ENCODE measurements around the gene SIRT3.
A peak's percentile ranks its signal among the peaks of the same experiment; 100 is the strongest.
"Not testable (repeated sequence)": the region's sequence is repeated elsewhere in the genome, so short reads cannot be mapped to it uniquely, and the experiment has no call there.

Gene SIRT3

GRCh38 chr11:241634-242033, 5.5 kb upstream of the SIRT3 start:
- TF ChIP-seq CTCF (IDR thresholded peaks at IDR 0.05; ENCODE audit: insufficient read depth, low read length, poor library complexity, severe bottlenecking) (no peak), EZH2phosphoT487 (conservative IDR thresholded peaks at IDR 0.05; ENCODE audit: low read length) (no peak)
- Histone ChIP-seq H3K27me3 (ENCODE audit: low read length) (no peaks in the 10 kb centered on the region), H3K9me2 (replicated peaks; ENCODE audit: insufficient read depth, low read length) (no peaks in the 10 kb centered on the region), H3K4me3 (ENCODE audit: insufficient read depth, low read length, poor library complexity, severe bottlenecking) (no peak overlapping the region), H2AFZ (ENCODE audit: low read depth, low read length, severe bottlenecking) (no peak overlapping the region), H3K27ac (ENCODE audit: low read depth, low read length) (no peak overlapping the region), H3F3A (ENCODE audit: insufficient read depth) (peaks cover 9% of the 10 kb centered on the region), H3K4me2 (ENCODE audit: low read depth, low read length, poor library complexity, severe bottlenecking) (no peak overlapping the region), H3K9me3 (ENCODE audit: insufficient read depth, low read length) (no peaks in the 10 kb centered on the region), H3K9ac (ENCODE audit: low read length) (no peak overlapping the region), H3K36me3 (ENCODE audit: low read length) (peaks cover 33% of the 10 kb centered on the region), H4K20me1 (ENCODE audit: low read depth, low read length) (peaks cover 4% of the 10 kb centered on the region; the same call in 1 of the 2 replicates), H3K79me2 (ENCODE audit: insufficient read depth, low read length) (peaks cover 43% of the 10 kb centered on the region)

GRCh38 chr11:240315-240714, 4.2 kb upstream of the SIRT3 start:
- Histone ChIP-seq H3K9ac (ENCODE audit: low read length) (no peak overlapping the region), H3K4me2 (ENCODE audit: low read depth, low read length, poor library complexity, severe bottlenecking) (no peak overlapping the region), H4K20me1 (ENCODE audit: low read depth, low read length) (peaks cover 4% of the 10 kb centered on the region; the same call in 1 of the 2 replicates), H3K9me3 (ENCODE audit: insufficient read depth, low read length) (no peaks in the 10 kb centered on the region), H3F3A (ENCODE audit: insufficient read depth) (peaks cover 11% of the 10 kb centered on the region), H2AFZ (ENCODE audit: low read depth, low read length, severe bottlenecking) (no peak overlapping the region), H3K4me3 (ENCODE audit: insufficient read depth, low read length, poor library complexity, severe bottlenecking) (no peak overlapping the region), H3K27me3 (ENCODE audit: low read length) (no peaks in the 10 kb centered on the region), H3K36me3 (ENCODE audit: low read length) (peaks cover 25% of the 10 kb centered on the region; the same call in 1 of the 2 replicates), H3K27ac (ENCODE audit: low read depth, low read length) (no peak overlapping the region), H3K9me2 (replicated peaks; ENCODE audit: insufficient read depth, low read length) (no peaks in the 10 kb centered on the region), H3K79me2 (ENCODE audit: insufficient read depth, low read length) (peaks cover 43% of the 10 kb centered on the region)
- TF ChIP-seq EZH2phosphoT487 (conservative IDR thresholded peaks at IDR 0.05; ENCODE audit: low read length) (no peak), CTCF (IDR thresholded peaks at IDR 0.05; ENCODE audit: insufficient read depth, low read length, poor library complexity, severe bottlenecking) (no peak)

- Histone ChIP-seq H3K9ac (ENCODE audit: low read length) (peak overlapping the region; percentile 95), H3K4me2 (ENCODE audit: low read depth, low read length, poor library complexity, severe bottlenecking) (peak overlapping the region; percentile 78), H3F3A (ENCODE audit: insufficient read depth) (peaks cover 11% of the 10 kb centered on the region), H3K79me2 (ENCODE audit: insufficient read depth, low read length) (peaks cover 43% of the 10 kb centered on the region), H3K36me3 (ENCODE audit: low read length) (peaks cover 14% of the 10 kb centered on the region; the same call in 1 of the 2 replicates)
- H2AFZ ChIP-seq (ENCODE audit: low read depth, low read length, severe bottlenecking); H4K20me1 ChIP-seq (ENCODE audit: low read depth, low read length); H3K27ac ChIP-seq (ENCODE audit: low read depth, low read length); H3K27me3 ChIP-seq (ENCODE audit: low read length); H3K9me2 ChIP-seq (replicated peaks; ENCODE audit: insufficient read depth, low read length); H3K9me3 ChIP-seq (ENCODE audit: insufficient read depth, low read length); H3K4me3 ChIP-seq (ENCODE audit: insufficient read depth, low read length, poor library complexity, severe bottlenecking): not testable (repeated sequence)
Observed at GRCh38 chr11:238346-238745, 2.2 kb upstream of the SIRT3 start.

GRCh38 chr11:236774-237767, 929 bp upstream of the SIRT3 start, which contains the start of gene PSMD13:
TSS of gene PSMD13 (plus strand) at chr11:236976. CDS start at chr11:237050, 74 bp downstream.
- Histone ChIP-seq H2AFZ (ENCODE audit: low read depth, low read length, severe bottlenecking) (peak within 1 kb of the TSS; percentile 84), H4K20me1 (ENCODE audit: low read depth, low read length) (peaks cover 4% of the 10 kb centered on the region; the same call in 1 of the 2 replicates), H3K4me2 (ENCODE audit: low read depth, low read length, poor library complexity, severe bottlenecking) (peak within 1 kb of the TSS; percentile 78), H3F3A (ENCODE audit: insufficient read depth) (peaks cover 10% of the 10 kb centered on the region), H3K79me2 (ENCODE audit: insufficient read depth, low read length) (peaks cover 39% of the 10 kb centered on the region), H3K27ac (ENCODE audit: low read depth, low read length) (peak within 1 kb of the TSS; percentile 85), H3K4me3 (ENCODE audit: insufficient read depth, low read length, poor library complexity, severe bottlenecking) (peak within 1 kb of the TSS; percentile 94), H3K9me3 (ENCODE audit: insufficient read depth, low read length) (no peaks in the 10 kb centered on the region), H3K9ac (ENCODE audit: low read length) (peak within 1 kb of the TSS; percentile 95), H3K27me3 (ENCODE audit: low read length) (no peaks in the 10 kb centered on the region), H3K36me3 (ENCODE audit: low read length) (peaks cover 5% of the 10 kb centered on the region; the same call in 1 of the 2 replicates), H3K9me2 (replicated peaks; ENCODE audit: insufficient read depth, low read length) (no peaks in the 10 kb centered on the region)
- TF ChIP-seq EZH2phosphoT487 (conservative IDR thresholded peaks at IDR 0.05; ENCODE audit: low read length) (no peak), CTCF (IDR thresholded peaks at IDR 0.05; ENCODE audit: insufficient read depth, low read length, poor library complexity, severe bottlenecking) (no peak)

All from SU-DHL-6 (cell line).